GM23338 (cell line): ENCODE data around the gene DLG2. TPM values are rescaled to one million over a fixed set of nuclear protein-coding genes. Genes with fewer than 3 reads are reported as not detected.

Source experiments
- ATAC-seq: fragments of 200-7000 bp; cut with Tn5 transposase; 3 replicates; pipeline ENCODE4 v1.9.1; 2020
- DNase-seq: peaks from one replicate; pipeline ENCODE4 v3.0.0-alpha.2; 2015; ENCODE audit warnings: low spot score
- H2AFZ ChIP-seq: fragments of 200-600 bp; sonication (generic); 2 replicates; pipeline ENCODE4 v1.8.0; 2016; ENCODE audit warnings: antibody characterized with exemption, mild to moderate bottlenecking, moderate library complexity
- H3F3A ChIP-seq: fragments of 200-600 bp; sonication (generic); replicated peaks from 2 replicates; pipeline ENCODE4 v1.8.0; 2017; ENCODE audit warnings: antibody characterized with exemption, mixed run types, low read depth
- H3K27ac ChIP-seq: fragments of 200-600 bp; sonication (generic); 2 replicates; pipeline ENCODE4 v1.6.1; 2016; ENCODE audit warnings: low read depth
- H3K27me3 ChIP-seq: fragments of 200-600 bp; sonication (generic); 2 replicates; pipeline ENCODE4 v1.8.0; 2016; ENCODE audit warnings: mild to moderate bottlenecking, mixed run types, moderate library complexity; ENCODE audit not compliant: insufficient read depth
- H3K36me3 ChIP-seq: fragments of 200-600 bp; sonication (generic); 2 replicates; pipeline ENCODE4 v1.8.0; 2016; ENCODE audit warnings: mild to moderate bottlenecking; ENCODE audit not compliant: insufficient read depth
- H3K4me1 ChIP-seq: fragments of 200-600 bp; sonication (generic); 2 replicates; pipeline ENCODE4 v1.8.0; 2016; ENCODE audit warnings: mild to moderate bottlenecking, moderate library complexity; ENCODE audit not compliant: insufficient read depth
- H3K4me2 ChIP-seq: fragments of 200-600 bp; sonication (generic); 2 replicates; pipeline ENCODE4 v1.7.1; 2017; ENCODE audit warnings: mixed run types
- H3K4me3 ChIP-seq: fragments of 200-600 bp; sonication (generic); 2 replicates; pipeline ENCODE4 v1.6.1; 2016; ENCODE audit warnings: mixed run types
- H3K79me2 ChIP-seq: fragments of 200-600 bp; sonication (generic); replicated peaks from 2 replicates; pipeline ENCODE4 v1.8.0; 2017; ENCODE audit warnings: mild to moderate bottlenecking; ENCODE audit not compliant: insufficient read depth
- H3K9me2 ChIP-seq: fragments of 200-600 bp; sonication (generic); 2 replicates; pipeline ENCODE4 v1.8.0; 2017; ENCODE audit not compliant: insufficient read depth
- H4K20me1 ChIP-seq: fragments of 200-600 bp; sonication (generic); replicated peaks from 2 replicates; pipeline ENCODE4 v1.8.0; 2017; ENCODE audit warnings: mild to moderate bottlenecking; ENCODE audit not compliant: insufficient read depth
- H3K27ac Mint-ChIP-seq: 2 replicates; pipeline ENCODE4 v1.8.0; 2020; ENCODE audit warnings: inconsistent platforms, mild to moderate bottlenecking, moderate library complexity, mixed read lengths
- H3K27me3 Mint-ChIP-seq: 3 replicates; pipeline ENCODE4 v1.8.0; 2022; ENCODE audit warnings: low read depth, mild to moderate bottlenecking, moderate library complexity, mixed read lengths, inconsistent platforms; ENCODE audit not compliant: insufficient read depth, poor library complexity
- H3K36me3 Mint-ChIP-seq: 3 replicates; pipeline ENCODE4 v1.8.0; 2021; ENCODE audit warnings: low read depth, mild to moderate bottlenecking, inconsistent platforms, moderate library complexity, mixed read lengths
- H3K4me1 Mint-ChIP-seq: 3 replicates; pipeline ENCODE4 v1.8.0; 2020; ENCODE audit warnings: mild to moderate bottlenecking, inconsistent platforms, mixed read lengths
- H3K4me3 Mint-ChIP-seq: 3 replicates; pipeline ENCODE4 v1.8.0; 2021; ENCODE audit warnings: moderate library complexity, mild to moderate bottlenecking, inconsistent platforms, mixed read lengths
- H3K9me3 Mint-ChIP-seq: 3 replicates; pipeline ENCODE4 v1.8.0; 2020; ENCODE audit warnings: moderate library complexity, mild to moderate bottlenecking, inconsistent platforms, mixed read lengths
- CREB1 ChIP-seq: fragments of 250-450 bp; sonication (Bioruptor Pico); IDR thresholded peaks from 2 replicates; pipeline ENCODE4 v1.5.0; 2020; ENCODE audit warnings: low read depth, mild to moderate bottlenecking, moderate library complexity
- NANOG ChIP-seq: IDR thresholded peaks from 2 replicates; pipeline ENCODE4 v1.6.1; 2016; ENCODE audit warnings: antibody characterized with exemption, borderline replicate concordance
- POLR2AphosphoS5 ChIP-seq: IDR thresholded peaks from 2 replicates; pipeline ENCODE4 v1.6.1; 2016; ENCODE audit warnings: antibody characterized with exemption, low read depth
- STAT1 ChIP-seq: IDR thresholded peaks from one replicate; pipeline ENCODE4 v1.6.1; 2016; ENCODE audit warnings: antibody characterized with exemption; ENCODE audit not compliant: unreplicated experiment
- ZNF114 ChIP-seq: fragments of 250-450 bp; sonication (Bioruptor Pico); IDR thresholded peaks from 2 replicates; pipeline ENCODE4 v1.5.0; 2020; ENCODE audit warnings: mild to moderate bottlenecking, moderate library complexity
- polyA plus RNA-seq: library from polyadenylated mRNA; unstranded; fragments of >200 nt; fragmentation: Nextera tagmentation; extraction: Ambion mirVana; gene quantifications from 2 replicates; pipeline ENCODE4 v1.2.1, GENCODE V29; 2016
- total RNA-seq: library from RNA; depleted of rRNA; stranded (reverse); fragments of >200 nt; shearing (Covaris generic); gene quantifications from 2 replicates; pipeline ENCODE4 v1.2.3, GENCODE V29; 2014
- TF ChIP-seq, protein P1 (sequence below): IDR thresholded peaks from 2 replicates; pipeline ENCODE4 v1.6.1; 2016; ENCODE audit warnings: antibody characterized with exemption
- TF ChIP-seq, protein P2 (sequence below), 2 experiments: fragments of 200-600 bp in 1 of 2; sonication (generic) in 1 of 2; conservative IDR thresholded peaks; 2 replicates each; pipeline versions ENCODE4 v1.5.1 to v1.6.1; 2016 to 2017; ENCODE audit warnings: antibody characterized with exemption in 2 of 2, low read depth in 2 of 2, mild to moderate bottlenecking in 2 of 2, moderate library complexity in 1 of 2
- TF ChIP-seq, protein P3 (sequence below): IDR thresholded peaks from one replicate; pipeline ENCODE4 v1.6.1; 2018; ENCODE audit warnings: antibody characterized with exemption; ENCODE audit not compliant: unreplicated experiment

DLG2 gene
- total and polyA plus RNA-seq, 2 experiments from 2014 or later, result 19.8 to 21.5 TPM

DNA sequence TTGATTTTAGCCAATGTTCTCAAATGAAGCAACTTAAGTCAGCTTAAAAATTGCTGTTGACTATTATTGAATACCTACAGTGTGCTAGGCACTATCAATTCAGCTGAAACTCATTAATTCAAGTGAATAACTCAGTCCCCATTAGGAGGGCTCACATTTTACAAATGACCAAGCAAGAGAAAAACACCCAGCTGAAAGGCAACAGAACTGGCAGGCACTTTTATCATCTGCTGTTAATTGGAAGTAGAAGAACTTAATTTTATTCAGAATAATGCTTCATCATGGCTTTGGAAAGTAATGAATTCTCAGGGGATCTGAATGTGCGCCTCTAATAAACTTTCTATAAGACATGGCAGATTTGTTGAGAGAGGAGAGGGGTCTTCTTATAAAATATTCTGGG is 1066.9 kb downstream of the DLG2 start (continued):
- TF ChIP-seq STAT1, result no peak
- TF ChIP-seq ZNF114 (CRISPR knock-in tag), result no peak
- TF ChIP-seq NANOG, result no peak
- TF ChIP-seq CREB1 (CRISPR knock-in tag), result no peak
- TF ChIP-seq, protein P1, sequence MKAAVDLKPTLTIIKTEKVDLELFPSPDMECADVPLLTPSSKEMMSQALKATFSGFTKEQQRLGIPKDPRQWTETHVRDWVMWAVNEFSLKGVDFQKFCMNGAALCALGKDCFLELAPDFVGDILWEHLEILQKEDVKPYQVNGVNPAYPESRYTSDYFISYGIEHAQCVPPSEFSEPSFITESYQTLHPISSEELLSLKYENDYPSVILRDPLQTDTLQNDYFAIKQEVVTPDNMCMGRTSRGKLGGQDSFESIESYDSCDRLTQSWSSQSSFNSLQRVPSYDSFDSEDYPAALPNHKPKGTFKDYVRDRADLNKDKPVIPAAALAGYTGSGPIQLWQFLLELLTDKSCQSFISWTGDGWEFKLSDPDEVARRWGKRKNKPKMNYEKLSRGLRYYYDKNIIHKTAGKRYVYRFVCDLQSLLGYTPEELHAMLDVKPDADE, result no peak

DNA sequence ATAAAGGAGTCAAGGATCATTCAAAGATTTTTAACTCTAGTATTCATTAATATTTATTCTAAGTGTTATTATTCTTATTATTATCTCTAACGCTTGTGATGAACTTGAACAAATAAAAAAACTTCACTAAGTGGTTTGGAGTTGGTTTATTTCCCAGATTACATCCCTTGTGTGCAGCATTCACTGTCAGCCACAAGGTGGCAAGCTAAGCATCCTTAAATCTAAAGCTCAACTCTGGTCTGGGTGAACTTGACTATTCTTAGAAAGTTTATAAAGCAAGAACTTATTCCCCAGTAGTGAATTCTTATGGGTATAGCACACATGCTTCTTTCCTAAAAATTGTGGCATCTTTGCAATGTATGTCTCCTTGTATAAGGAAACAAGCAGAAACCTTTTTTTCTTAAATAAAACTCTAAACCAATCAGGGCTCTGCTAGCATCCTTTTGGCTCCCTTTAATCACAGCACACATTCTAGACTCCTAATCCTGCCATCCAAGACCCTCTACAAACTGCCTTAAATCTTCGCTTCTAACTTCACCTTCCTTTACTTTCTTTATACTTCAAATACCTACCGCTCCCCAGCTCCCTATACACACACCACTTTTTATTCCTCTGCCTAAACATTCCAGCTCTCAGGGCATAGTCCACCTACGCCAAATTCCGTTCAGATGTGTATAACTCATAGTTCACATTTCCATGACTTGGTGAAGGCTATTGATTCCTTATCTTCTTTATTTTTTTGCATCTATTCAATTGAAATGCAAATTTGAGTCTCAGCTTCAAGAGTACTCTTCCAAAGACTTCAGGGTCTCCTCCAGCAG is 1068.8 kb downstream of the DLG2 start:
- Histone ChIP-seq H3K9me2 (no peaks in the 10 kb centered on the region), H3K36me3 (no peaks in the 10 kb centered on the region), H3K27me3 (no peaks in the 10 kb centered on the region), H3K4me2 (no peak overlapping the region), H4K20me1 (no peaks in the 10 kb centered on the region), H3F3A (no peaks in the 10 kb centered on the region), H3K4me1 (no peaks in the 10 kb centered on the region), H3K4me3 (no peak overlapping the region), H2AFZ (no peak overlapping the region), H3K79me2 (no peaks in the 10 kb centered on the region), H3K27ac (no peak overlapping the region)
- H3K27me3 Mint-ChIP-seq, result no peaks in the 10 kb centered on the region
- H3K27ac Mint-ChIP-seq, result no peak overlapping the region
- no peak overlapping the region for H3K4me3 Mint-ChIP-seq
- no peaks in the 10 kb centered on the region for H3K9me3 Mint-ChIP-seq
- ATAC-seq (peak; percentile 79), DNase-seq (peak; percentile 82)
- TF ChIP-seq POLR2AphosphoS5, result no peak
- TF ChIP-seq, protein P2, sequence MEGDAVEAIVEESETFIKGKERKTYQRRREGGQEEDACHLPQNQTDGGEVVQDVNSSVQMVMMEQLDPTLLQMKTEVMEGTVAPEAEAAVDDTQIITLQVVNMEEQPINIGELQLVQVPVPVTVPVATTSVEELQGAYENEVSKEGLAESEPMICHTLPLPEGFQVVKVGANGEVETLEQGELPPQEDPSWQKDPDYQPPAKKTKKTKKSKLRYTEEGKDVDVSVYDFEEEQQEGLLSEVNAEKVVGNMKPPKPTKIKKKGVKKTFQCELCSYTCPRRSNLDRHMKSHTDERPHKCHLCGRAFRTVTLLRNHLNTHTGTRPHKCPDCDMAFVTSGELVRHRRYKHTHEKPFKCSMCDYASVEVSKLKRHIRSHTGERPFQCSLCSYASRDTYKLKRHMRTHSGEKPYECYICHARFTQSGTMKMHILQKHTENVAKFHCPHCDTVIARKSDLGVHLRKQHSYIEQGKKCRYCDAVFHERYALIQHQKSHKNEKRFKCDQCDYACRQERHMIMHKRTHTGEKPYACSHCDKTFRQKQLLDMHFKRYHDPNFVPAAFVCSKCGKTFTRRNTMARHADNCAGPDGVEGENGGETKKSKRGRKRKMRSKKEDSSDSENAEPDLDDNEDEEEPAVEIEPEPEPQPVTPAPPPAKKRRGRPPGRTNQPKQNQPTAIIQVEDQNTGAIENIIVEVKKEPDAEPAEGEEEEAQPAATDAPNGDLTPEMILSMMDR (conservative IDR thresholded peaks at IDR 0.05; ENCODE audit: low read depth in 2 of 2), result peak; percentile 94 to 98
- TF ChIP-seq CREB1 (CRISPR knock-in tag), result no peak
- TF ChIP-seq, protein P3, sequence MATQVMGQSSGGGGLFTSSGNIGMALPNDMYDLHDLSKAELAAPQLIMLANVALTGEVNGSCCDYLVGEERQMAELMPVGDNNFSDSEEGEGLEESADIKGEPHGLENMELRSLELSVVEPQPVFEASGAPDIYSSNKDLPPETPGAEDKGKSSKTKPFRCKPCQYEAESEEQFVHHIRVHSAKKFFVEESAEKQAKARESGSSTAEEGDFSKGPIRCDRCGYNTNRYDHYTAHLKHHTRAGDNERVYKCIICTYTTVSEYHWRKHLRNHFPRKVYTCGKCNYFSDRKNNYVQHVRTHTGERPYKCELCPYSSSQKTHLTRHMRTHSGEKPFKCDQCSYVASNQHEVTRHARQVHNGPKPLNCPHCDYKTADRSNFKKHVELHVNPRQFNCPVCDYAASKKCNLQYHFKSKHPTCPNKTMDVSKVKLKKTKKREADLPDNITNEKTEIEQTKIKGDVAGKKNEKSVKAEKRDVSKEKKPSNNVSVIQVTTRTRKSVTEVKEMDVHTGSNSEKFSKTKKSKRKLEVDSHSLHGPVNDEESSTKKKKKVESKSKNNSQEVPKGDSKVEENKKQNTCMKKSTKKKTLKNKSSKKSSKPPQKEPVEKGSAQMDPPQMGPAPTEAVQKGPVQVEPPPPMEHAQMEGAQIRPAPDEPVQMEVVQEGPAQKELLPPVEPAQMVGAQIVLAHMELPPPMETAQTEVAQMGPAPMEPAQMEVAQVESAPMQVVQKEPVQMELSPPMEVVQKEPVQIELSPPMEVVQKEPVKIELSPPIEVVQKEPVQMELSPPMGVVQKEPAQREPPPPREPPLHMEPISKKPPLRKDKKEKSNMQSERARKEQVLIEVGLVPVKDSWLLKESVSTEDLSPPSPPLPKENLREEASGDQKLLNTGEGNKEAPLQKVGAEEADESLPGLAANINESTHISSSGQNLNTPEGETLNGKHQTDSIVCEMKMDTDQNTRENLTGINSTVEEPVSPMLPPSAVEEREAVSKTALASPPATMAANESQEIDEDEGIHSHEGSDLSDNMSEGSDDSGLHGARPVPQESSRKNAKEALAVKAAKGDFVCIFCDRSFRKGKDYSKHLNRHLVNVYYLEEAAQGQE, result peak; percentile 40
- H3K36me3 Mint-ChIP-seq, result no peaks in the 10 kb centered on the region
- H3K4me1 Mint-ChIP-seq, result no peaks in the 10 kb centered on the region; the same call in 2 of the 3 replicates
